GM19035 (cell line): ENCODE results near the gene AURKB.
"Not testable (repeated sequence)": the region's sequence is repeated elsewhere in the genome, so short reads cannot be mapped to it uniquely, and the experiment has no call there.

Experiments
- ATAC-seq: cut with Tn5 transposase; IDR thresholded peaks from one replicate; pipeline ENCODE4 v1.9.1; 2021; ENCODE audit not compliant: unreplicated experiment

AURKB gene

DNA sequence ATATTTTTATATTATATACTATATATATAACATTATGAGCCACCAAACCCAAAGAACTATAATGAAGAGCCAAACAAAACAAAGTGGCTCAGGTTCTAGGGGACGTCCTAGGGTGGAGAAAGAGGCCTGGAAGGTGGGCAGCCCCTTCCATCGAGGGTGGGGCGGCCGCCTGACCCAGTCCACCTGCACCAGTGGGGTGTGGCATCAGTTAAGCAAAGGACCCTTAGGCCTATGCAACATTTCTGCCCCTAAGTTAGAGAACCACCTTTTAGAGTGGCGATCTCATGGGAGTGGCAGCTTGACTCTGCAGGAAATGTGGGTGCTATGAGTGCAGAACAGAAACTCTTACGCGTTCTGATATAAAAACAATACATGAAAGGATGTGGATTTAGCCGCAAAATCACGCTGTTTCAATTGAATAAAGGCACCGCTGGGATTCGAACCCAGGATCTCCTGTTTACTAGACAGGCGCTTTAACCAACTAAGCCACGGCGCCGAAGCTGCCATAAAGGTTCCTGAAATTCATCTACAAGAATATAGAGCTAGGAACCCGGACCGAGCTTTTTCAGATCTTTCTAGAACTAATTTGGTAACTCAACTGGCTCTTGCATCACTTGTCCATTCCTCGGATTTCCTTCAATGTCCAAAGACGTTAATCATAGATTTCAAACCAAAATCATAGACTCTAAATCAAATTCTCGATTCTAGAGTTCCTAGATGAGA, 15.6 kb upstream of the AURKB start:
- ATAC-seq = no peak

- no peak for ATAC-seq
Measured at GRCh38 chr17:8224891-8225812, 14.8 kb upstream of the AURKB start.

DNA sequence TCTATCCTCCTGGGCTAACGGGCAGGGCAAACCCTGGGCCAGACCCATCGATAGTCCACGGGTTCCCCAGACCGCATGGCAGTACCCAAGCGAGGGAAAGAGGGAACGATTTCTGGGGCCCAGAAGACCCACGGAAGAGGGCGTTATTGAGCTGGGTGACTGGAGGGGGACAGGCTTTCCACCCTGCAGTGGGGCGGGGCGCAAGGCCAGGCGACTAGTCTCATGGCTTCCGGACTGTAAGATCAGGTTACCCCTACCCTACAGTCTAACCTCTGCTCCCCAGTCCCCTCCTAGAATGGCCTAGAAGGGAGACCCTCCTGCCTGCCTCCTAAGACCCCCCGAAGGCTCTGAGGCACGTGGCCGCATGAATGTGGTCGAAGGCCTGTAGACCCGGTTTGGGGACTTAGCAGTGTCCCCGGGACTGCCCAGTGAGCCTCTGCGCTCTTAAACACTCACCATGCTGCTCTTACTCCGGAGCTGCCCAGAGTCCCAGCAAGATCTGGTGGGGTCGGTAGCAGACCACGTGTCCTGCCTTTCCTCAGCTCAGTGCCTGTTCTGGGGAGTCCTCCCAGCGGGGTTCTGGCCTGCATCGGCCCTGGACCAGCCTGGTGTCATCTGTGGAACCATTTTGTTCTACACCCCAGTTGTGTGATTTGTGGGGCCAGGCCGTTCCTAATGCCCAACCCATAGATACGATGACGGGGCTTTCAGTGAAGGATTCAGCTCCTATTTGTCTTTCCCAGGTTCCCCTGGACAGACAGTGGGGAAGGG, 13.2 kb upstream of the AURKB start:
- ATAC-seq = no peak

DNA sequence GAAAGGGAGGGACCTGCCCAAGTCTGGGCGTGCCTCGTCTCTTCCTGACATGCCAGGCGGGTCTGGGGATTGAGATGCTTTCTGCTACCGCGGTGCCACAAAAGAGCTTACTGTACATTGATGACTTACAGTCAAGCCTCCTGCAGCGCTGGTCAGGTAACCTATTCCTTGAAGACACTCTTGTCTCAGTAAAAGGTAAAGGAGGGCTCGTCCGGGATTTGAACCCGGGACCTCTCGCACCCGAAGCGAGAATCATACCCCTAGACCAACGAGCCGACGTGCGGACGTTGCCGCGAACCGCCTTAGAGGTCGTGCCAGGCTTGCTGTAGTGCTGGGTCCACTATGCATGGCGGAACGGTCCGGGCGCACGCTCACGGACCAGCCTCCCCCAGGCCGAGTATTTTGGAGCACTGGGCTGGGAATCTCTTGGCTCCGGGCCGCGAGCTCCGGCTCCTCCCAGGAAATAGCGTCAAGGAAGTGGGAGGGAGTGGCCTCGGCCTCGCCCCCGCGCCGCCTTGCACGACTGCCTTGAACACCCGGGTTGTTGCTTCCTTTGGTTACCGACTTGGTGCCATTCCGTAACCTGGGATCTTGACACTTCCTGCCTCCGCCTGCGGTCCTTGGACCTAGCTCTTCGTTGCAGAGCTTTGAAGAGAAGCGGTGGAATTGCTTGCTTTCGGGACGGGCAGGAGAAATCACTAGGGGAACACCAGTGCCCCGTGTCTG, 12.4 kb upstream of the AURKB start:
- ATAC-seq = peak; percentile 44

GRCh38 chr17:8222380-8222629, 11.9 kb upstream of the AURKB start:
- ATAC-seq = peak; percentile 31

DNA sequence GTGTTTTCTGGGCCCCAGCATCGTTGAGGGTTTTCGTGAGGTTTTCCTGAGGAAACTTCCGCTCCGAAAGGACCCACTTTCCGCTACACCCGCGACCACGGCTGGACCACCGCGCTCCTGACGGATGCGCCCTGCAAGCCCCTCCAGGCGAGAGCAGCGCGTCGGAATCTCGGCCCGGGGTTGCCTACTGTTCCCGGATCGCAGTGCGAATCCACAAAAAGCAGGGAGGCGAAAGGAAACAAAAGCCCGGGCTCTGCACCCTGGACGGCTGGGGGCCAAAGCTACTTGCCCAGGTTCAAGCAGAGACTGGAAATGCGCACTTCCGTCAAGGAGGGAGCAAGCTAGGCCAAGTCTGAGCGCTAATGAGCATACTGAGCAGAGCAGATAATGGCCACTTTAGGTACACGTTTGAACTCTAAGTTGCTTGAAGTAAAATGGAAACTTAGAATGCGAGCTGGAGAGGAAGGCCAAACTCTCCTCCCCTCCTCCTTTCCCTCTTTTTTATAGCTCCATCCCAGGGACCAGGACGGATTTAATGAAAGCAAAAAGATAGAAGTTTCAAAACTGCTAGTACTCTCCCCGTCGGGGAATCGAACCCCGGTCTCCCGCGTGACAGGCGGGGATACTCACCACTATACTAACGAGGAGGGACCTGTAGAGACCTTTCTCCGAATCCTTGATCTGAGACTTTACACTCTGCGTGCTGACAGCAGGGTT, 11.4 kb upstream of the AURKB start:
- ATAC-seq = peak; percentile 52

GRCh38 chr17:8220783-8221662, 10.6 kb upstream of the AURKB start:
- no peak for ATAC-seq

DNA sequence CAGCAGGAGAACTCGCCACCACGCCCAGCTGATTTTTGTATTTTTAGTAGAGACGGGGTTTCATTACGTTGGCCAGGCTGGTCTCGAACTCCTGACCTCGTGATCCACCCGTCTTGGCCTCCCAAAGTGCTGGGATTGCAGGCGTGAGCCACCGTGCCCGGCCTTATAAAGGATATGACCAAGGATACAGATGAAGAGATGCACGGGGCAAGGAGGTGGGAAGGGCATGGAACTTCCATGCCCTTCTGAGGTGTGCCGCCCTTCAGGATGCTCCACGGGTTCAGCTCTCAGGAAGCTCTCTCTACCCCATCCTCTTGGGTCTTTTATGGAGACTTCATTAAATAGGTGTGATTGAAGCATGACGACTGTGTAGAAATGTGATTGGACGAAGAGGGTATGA, 3.6 kb upstream of the AURKB start:
- ATAC-seq = not testable (repeated sequence)

GRCh38 chr17:8212312-8213180, 2.2 kb upstream of the AURKB start:
- ATAC-seq = no peak

DNA sequence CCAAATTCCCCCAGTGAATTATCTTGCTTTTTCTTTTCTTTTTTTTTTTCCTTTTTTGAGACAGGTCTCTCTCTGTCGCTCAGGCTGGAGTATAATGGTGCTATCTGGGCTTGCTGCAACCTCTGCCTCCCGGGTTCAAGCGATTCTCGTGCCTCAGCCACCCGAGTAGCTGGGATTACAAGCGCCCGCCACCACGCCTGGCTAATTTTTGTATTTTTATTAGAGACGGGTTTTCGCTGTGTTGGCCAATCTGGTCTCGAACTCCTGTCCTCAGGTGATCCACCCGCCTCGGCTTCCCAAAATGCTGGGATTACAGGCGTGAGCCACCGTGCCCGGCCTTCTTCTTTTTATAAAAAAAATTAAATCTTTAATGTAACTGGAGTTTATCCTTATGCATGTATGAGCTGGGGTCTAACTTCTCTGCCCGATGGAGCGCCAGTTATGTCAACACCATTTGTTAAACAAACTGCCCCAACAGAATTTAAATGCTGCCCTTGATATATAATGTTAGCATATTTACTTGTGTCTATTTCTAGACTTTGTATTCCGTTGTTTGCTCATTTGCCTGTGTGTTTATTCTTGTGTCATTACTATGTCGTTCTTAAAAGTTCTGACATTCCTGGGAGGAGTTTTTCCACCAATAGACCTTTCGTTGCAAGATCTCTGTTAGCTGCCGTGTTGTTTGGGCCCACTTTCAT, 535 bp upstream of the AURKB start:
- no peak for ATAC-seq

DNA sequence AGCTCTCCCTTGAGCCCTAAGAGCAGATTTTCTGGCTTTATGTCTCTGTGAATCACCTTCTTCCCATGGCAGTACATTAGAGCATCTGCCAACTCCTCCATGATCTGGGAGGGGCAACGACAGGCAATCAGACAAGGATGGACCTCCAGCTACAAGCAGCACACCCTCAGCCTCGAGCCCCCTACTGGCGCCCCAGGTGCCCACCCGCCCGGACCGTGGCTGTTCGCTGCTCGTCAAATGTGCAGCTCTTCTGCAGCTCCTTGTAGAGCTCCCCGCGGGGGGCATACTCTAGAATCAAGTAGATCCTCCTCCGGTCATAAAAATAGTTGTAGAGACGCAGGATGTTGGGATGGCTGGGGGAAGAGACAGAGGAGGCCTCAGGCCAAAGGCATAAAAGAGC, 3.8 kb downstream of the AURKB start:
- ATAC-seq = no peak

- ATAC-seq = no peak
Measured at GRCh38 chr17:8204761-8205555, 5.4 kb downstream of the AURKB start.

DNA sequence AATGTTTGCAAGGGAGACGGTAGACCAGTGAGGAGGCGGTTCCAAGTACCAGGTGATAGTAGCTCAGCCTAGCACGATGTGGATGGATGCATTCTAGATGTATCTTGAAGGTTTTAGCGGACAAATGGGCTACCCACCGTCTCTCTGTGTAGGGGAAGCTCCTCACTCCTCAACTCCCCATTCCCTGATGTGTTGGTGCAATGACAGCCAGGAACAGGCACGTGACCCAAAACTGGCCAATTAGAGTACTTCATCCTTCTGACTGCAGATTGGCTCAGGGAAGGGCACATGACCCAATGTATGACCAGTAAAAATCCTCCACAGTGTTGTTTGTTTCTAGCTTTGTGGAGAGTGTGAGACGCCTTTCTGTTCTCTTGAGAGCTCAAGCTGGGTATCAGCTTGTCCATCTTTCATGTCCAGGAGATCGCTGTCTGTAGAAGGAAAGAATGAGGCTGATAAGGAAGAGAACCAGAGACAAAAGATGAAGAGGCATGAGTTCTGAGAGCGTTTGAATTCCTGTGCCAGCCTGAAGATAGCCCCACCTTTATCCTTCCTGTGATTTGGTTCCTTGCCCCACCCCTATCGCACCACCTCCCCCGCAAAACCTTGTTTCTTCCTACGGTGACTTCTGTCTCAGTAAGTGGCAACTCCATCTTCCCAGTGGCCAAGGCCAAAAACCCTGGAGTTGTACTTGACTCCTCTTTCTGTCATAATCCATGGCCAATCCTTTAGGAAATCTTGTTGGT, 18.1 kb downstream of the AURKB start:
- ATAC-seq = peak; percentile 19

DNA sequence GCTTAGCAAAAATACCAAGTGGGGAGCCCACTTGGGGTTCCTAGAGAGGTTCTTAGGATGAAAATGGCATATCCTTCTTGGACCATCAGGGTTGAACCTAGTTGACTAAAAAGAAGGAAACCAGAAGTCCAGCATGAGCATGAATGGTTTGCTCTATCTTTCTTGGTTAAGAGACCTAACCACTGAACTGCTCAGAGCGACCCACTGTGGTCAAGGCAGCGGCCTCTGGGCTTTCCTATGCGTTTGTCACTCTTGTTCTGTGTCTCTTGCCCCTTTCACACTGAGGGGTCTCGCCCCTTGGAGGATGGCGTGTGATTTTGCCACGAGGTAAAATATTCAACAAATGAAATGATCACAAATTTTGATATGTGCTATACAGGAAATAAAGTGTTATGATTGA, 19.9 kb downstream of the AURKB start:
- no peak for ATAC-seq

GRCh38 chr17:8189711-8190477, 20.5 kb downstream of the AURKB start, which contains the start of gene BORCS6:
Gene BORCS6 (minus strand): TSS chr17:8190180. CDS start chr17:8190140, 40 bp downstream.
- peak; percentile 53 for ATAC-seq
